ENCODE measurements around the gene MTREX. TPM values are rescaled to one million over a fixed set of nuclear protein-coding genes. Genes with fewer than 3 reads are reported as not detected.

The MTREX gene
- total RNA-seq, 1 donor from 2014 or later: 68.0 TPM

- no peaks in the 10 kb centered on the region for H3K9me3 ChIP-seq
- DNase-seq (ENCODE audit: extremely low spot score in 2 of 2): no peak
- H3K36me3 ChIP-seq: peaks cover 0 to 37% of the 10 kb centered on the region in 2 donors
- no peaks in the 10 kb centered on the region for H3K4me1 ChIP-seq
- no peaks in the 10 kb centered on the region for H3K27me3 ChIP-seq
- H3K4me3 ChIP-seq: no peak overlapping the region
- intact Hi-C loops (cut with DNase I): no loop called here
- no peak for TF ChIP-seq POLR2AphosphoS5 (IDR thresholded peaks at IDR 0.05; ENCODE audit: insufficient read depth in 1 of 2, low read depth in 1 of 2)
- no peak for TF ChIP-seq CTCF (IDR thresholded peaks at IDR 0.05)
- no peak for TF ChIP-seq POLR2A (IDR thresholded peaks at IDR 0.05)
- no peak overlapping the region for H3K27ac ChIP-seq
Measured at GRCh38 chr5:55370291-55370925, 62.6 kb downstream of the MTREX start.

GRCh38 chr5:55371145-55371544 lies 63.4 kb downstream of the MTREX start:
- intact Hi-C loops (cut with DNase I): no loop called here

GRCh38 chr5:55372130-55372925 lies 64.5 kb downstream of the MTREX start:
- no peak for TF ChIP-seq POLR2A (IDR thresholded peaks at IDR 0.05)
- TF ChIP-seq POLR2AphosphoS5 (IDR thresholded peaks at IDR 0.05; ENCODE audit: insufficient read depth in 1 of 2, low read depth in 1 of 2): no peak
- TF ChIP-seq CTCF (IDR thresholded peaks at IDR 0.05): no peak
- Histone ChIP-seq H3K9me3 (no peaks in the 10 kb centered on the region), H3K27me3 (no peaks in the 10 kb centered on the region), H3K4me3 (no peak overlapping the region), H3K27ac (no peak overlapping the region), H3K4me1 (no peaks in the 10 kb centered on the region), H3K36me3 (peaks cover 0 to 35% of the 10 kb centered on the region in 2 donors)
- DNase-seq (ENCODE audit: extremely low spot score in 2 of 2): no peak
- intact Hi-C loops (cut with DNase I): no loop called here

More at GRCh38 chr5:55371145-55371544, 63.4 kb downstream of the MTREX start:
- peaks cover 0 to 41% of the 10 kb centered on the region in 2 donors for H3K36me3 ChIP-seq
- H3K9me3 ChIP-seq: no peaks in the 10 kb centered on the region
- DNase-seq (ENCODE audit: extremely low spot score in 2 of 2): no peak
- no peaks in the 10 kb centered on the region for H3K4me1 ChIP-seq
- TF ChIP-seq POLR2AphosphoS5 (IDR thresholded peaks at IDR 0.05; ENCODE audit: insufficient read depth in 1 of 2, low read depth in 1 of 2) (no peak), POLR2A (IDR thresholded peaks at IDR 0.05) (no peak), CTCF (IDR thresholded peaks at IDR 0.05) (no peak)
- H3K27me3 ChIP-seq: no peaks in the 10 kb centered on the region
- H3K27ac ChIP-seq: no peak overlapping the region
- H3K4me3 ChIP-seq: no peak overlapping the region

- Histone ChIP-seq H3K4me3 (no peak overlapping the region), H3K27ac (no peak overlapping the region), H3K36me3 (peaks cover 0 to 28% of the 10 kb centered on the region in 2 donors), H3K27me3 (no peaks in the 10 kb centered on the region), H3K4me1 (no peaks in the 10 kb centered on the region), H3K9me3 (no peaks in the 10 kb centered on the region)
- TF ChIP-seq POLR2A (IDR thresholded peaks at IDR 0.05): no peak
- TF ChIP-seq POLR2AphosphoS5 (IDR thresholded peaks at IDR 0.05; ENCODE audit: insufficient read depth in 1 of 2, low read depth in 1 of 2): no peak
- TF ChIP-seq CTCF (IDR thresholded peaks at IDR 0.05): no peak
- intact Hi-C loops (cut with DNase I): no loop called here
- DNase-seq (ENCODE audit: extremely low spot score in 2 of 2): no peak
Measured at GRCh38 chr5:55377810-55378209, 70.0 kb downstream of the MTREX start.

- H3K36me3 ChIP-seq: peaks cover 0 to 24% of the 10 kb centered on the region in 2 donors
- intact Hi-C loops (cut with DNase I): no loop called here
- H3K27me3 ChIP-seq: no peaks in the 10 kb centered on the region
- no peak for TF ChIP-seq POLR2A (IDR thresholded peaks at IDR 0.05)
- TF ChIP-seq POLR2AphosphoS5 (IDR thresholded peaks at IDR 0.05; ENCODE audit: insufficient read depth in 1 of 2, low read depth in 1 of 2): no peak
- TF ChIP-seq CTCF (IDR thresholded peaks at IDR 0.05): no peak
- no peak overlapping the region for H3K4me3 ChIP-seq
- H3K9me3 ChIP-seq: peaks cover 9% of the 10 kb centered on the region
- DNase-seq (ENCODE audit: extremely low spot score in 2 of 2): no peak
- H3K27ac ChIP-seq: no peak overlapping the region
- H3K4me1 ChIP-seq: no peaks in the 10 kb centered on the region
Measured at GRCh38 chr5:55383254-55383653, 75.5 kb downstream of the MTREX start.

All from vagina (tissue), 2 donors.